K562 (cell line): ENCODE results near the gene TRAF3. TPM values are rescaled to one million over a fixed set of nuclear protein-coding genes. Genes with fewer than 3 reads are reported as not detected.

Experiments
- ARID2 ChIP-seq: fragments of 450-650 bp; IDR thresholded peaks from 2 replicates; pipeline ENCODE4 v1.6.1; 2017; ENCODE audit warnings: antibody characterized with exemption, mild to moderate bottlenecking
- CTBP1 ChIP-seq: fragments of 450-650 bp; IDR thresholded peaks from 2 replicates; pipeline ENCODE4 v1.6.1; 2016; ENCODE audit warnings: borderline replicate concordance
- CXXC5 ChIP-seq: fragments of 250-450 bp; sonication (Bioruptor Pico); IDR thresholded peaks from 2 replicates; pipeline ENCODE4 v1.8.0; 2022; ENCODE audit warnings: inconsistent platforms, mild to moderate bottlenecking, moderate library complexity
- DNMT1 ChIP-seq: fragments of 450-650 bp; IDR thresholded peaks from 2 replicates; pipeline ENCODE4 v1.6.1; 2016; ENCODE audit warnings: antibody characterized with exemption, mild to moderate bottlenecking
- DPF2 ChIP-seq: fragments of 450-650 bp; IDR thresholded peaks from 2 replicates; pipeline ENCODE4 v1.6.1; 2016
- FOXJ3 ChIP-seq: sonication (generic); formaldehyde crosslinking; IDR thresholded peaks from 2 replicates; pipeline ENCODE4 v1.4.0; 2020; ENCODE audit warnings: mild to moderate bottlenecking, missing genetic modification reagents
- KDM1A ChIP-seq, 2 experiments: fragments of 450-650 bp; IDR thresholded peaks; 2 replicates each; pipeline ENCODE4 v1.6.1; 2016; ENCODE audit warnings: mild to moderate bottlenecking in 2 of 2
- NCOA2 ChIP-seq, 2 experiments: fragments of 450-650 bp; IDR thresholded peaks; 2 replicates each; pipeline ENCODE4 v1.6.1; 2018; ENCODE audit warnings: mild to moderate bottlenecking in 2 of 2, moderate library complexity in 1 of 2; ENCODE audit not compliant: partially characterized antibody in 2 of 2
- SAFB ChIP-seq: fragments of 200-400 bp; formaldehyde crosslinking; IDR thresholded peaks from 2 replicates; pipeline ENCODE4 v1.6.1; 2017; ENCODE audit warnings: low read depth, low read length, borderline replicate concordance
- SRF ChIP-seq, 2 experiments: fragments of 250-450, 450-650 bp in 1 of 2; sonication (Bioruptor Pico) in 1 of 2; sonication (generic) in 1 of 2; formaldehyde crosslinking; IDR thresholded peaks; 2 replicates each; pipeline versions ENCODE4 v1.5.0 to v1.5.1; 2020 to 2022; ENCODE audit warnings: mild to moderate bottlenecking in 1 of 2, missing genetic modification reagents in 1 of 2
- TEAD2 ChIP-seq: fragments of 450-650 bp; IDR thresholded peaks from 2 replicates; pipeline ENCODE4 v1.6.1; 2016; ENCODE audit warnings: missing genetic modification characterization, control low read depth, missing compliant biosample characterization
- ZNF436 ChIP-seq: fragments of 250-450, 450-650 bp; sonication (Bioruptor Pico); formaldehyde crosslinking; IDR thresholded peaks from 2 replicates; pipeline ENCODE4 v1.7.0; 2020; ENCODE audit warnings: mild to moderate bottlenecking
- ZNF445 ChIP-seq: fragments of 250-450 bp; sonication (Bioruptor Pico); IDR thresholded peaks from 2 replicates; pipeline ENCODE4 v1.4.0; 2020; ENCODE audit warnings: low read depth, mild to moderate bottlenecking, moderate library complexity
- ZNF586 ChIP-seq: fragments of 450-650 bp; formaldehyde crosslinking; conservative IDR thresholded peaks from 2 replicates; pipeline ENCODE4 v1.4.0; 2020; ENCODE audit warnings: mild to moderate bottlenecking, moderate library complexity
- polyA plus RNA-seq, 8 experiments: library from polyadenylated mRNA; depleted of rRNA in 4 of 8; stranded (reverse) in 5 of 8; unstranded in 3 of 8; fragments of >200 nt; fragmentation: Nextera tagmentation in 2 of 8; fragmentation: Illumina TruSeq in 1 of 8; extraction: Ambion mirVana in 2 of 8; extraction: Trizol in 1 of 8; gene quantifications; 2 replicates each; pipeline versions ENCODE4 v1.2.1 to v1.2.3, GENCODE V29; 2011 to 2014; ENCODE audit warnings: inconsistent platforms in 1 of 8, missing spikeins in 1 of 8
- total RNA-seq, 7 experiments: library from RNA; depleted of rRNA in 6 of 7; stranded (reverse); fragments of >200 nt in 6 of 7; fragmentation: Illumina TruSeq in 2 of 7; extraction: Trizol in 2 of 7; gene quantifications; 2 replicates each; pipeline versions ENCODE4 v1.2.1 to v1.2.3, GENCODE V29; 2011 to 2021; ENCODE audit warnings: low replicate concordance in 1 of 7
- TF ChIP-seq, protein P1 (sequence below), 2 experiments: fragments of 200-800 bp in 1 of 2; sonication (Bioruptor generic) in 1 of 2; sonication (generic) in 1 of 2; formaldehyde crosslinking in 1 of 2; IDR thresholded peaks in 1 of 2; conservative IDR thresholded peaks in 1 of 2; 2 replicates each; pipeline versions ENCODE4 v1.5.0 to v1.6.1; 2016 to 2020; ENCODE audit warnings: missing compliant biosample characterization in 1 of 2, missing genetic modification characterization in 1 of 2, missing genetic modification reagents in 1 of 2
- TF ChIP-seq, protein P2 (sequence below): fragments of 450-650 bp; IDR thresholded peaks from 2 replicates; pipeline ENCODE4 v1.6.1; 2016; ENCODE audit warnings: antibody characterized with exemption
- TF ChIP-seq, protein P3 (sequence below): fragments of 450-650 bp; IDR thresholded peaks from 2 replicates; pipeline ENCODE4 v1.6.1; 2017; ENCODE audit warnings: antibody characterized with exemption, mild to moderate bottlenecking
- TF ChIP-seq, protein P4 (sequence below): fragments of 250-450 bp; sonication (Bioruptor Pico); IDR thresholded peaks from 2 replicates; pipeline ENCODE4 v1.5.0; 2020; ENCODE audit warnings: mild to moderate bottlenecking, borderline replicate concordance

Gene TRAF3
- total and polyA plus RNA-seq, 9 of the 15 experiments (the other 6 are each of a cell fraction or from before 2014, with no cell fraction given): 0.52 to 21.3 (median 9.9) TPM

DNA sequence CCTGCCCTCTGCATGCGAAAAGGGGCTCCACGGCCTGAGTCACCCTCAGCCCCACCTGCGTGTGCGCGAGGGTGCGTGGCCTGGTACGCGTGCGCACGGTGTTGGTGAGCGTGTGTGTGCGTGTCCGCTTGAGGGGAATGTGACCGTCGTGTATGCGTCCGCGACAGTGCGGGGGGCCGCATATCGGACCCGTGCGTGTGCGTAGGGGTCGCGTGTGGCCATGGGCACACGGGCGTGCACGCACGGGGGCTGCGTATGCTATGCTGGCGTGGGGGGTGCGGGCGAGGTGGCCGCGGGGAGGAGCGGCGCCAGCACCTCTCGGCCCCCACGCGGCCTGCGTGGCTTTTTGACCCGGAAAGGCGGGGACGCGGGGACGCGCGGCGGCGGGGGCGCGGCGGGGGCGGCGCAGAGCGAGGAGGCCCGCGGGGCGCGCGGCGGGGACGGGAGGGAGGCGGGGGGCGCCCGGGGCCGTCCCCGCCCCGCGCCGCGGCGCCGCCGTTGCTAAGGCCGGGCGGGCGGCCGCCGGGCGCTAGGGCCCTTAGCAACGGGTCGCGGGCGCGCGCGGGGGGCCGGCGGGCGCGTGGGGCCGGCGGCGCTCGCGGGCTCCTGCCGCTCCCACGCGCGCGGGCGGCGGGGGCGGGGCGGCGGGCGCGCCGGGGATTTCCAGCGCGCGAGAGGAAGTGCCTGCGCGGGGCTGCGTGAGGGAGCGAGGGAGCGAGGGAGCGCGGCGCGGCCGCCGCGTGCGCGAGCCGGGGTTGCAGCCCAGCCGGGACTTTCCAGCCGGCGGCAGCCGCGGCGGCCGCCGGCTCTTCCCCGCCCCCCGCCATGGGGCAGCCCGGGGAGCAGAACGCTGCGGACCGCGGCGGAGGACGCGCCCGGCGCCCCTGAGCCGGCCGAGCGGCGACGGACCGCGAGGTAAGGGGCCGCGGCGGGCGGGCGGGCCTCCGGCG is at the start of gene TRAF3 (continued):
- TF ChIP-seq TEAD2: no peak
- TF ChIP-seq CXXC5 (CRISPR knock-in tag): peak; percentile 7; the same call in 1 of the 2 replicates
- no peak for TF ChIP-seq NCOA2 (IDR thresholded peaks at IDR 0.05; ENCODE audit: partially characterized antibody in 2 of 2)
- TF ChIP-seq ZNF436 (CRISPR knock-in tag): no peak
- TF ChIP-seq, protein P1, sequence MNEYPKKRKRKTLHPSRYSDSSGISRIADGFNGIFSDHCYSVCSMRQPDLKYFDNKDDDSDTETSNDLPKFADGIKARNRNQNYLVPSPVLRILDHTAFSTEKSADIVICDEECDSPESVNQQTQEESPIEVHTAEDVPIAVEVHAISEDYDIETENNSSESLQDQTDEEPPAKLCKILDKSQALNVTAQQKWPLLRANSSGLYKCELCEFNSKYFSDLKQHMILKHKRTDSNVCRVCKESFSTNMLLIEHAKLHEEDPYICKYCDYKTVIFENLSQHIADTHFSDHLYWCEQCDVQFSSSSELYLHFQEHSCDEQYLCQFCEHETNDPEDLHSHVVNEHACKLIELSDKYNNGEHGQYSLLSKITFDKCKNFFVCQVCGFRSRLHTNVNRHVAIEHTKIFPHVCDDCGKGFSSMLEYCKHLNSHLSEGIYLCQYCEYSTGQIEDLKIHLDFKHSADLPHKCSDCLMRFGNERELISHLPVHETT (CRISPR knock-in tag; conservative IDR thresholded peaks at IDR 0.05 in 1 of 2, IDR thresholded peaks at IDR 0.05 in 1 of 2): peak in 1 of 2 experiments; percentile 82; a peak in 2 of 4 replicates
- TF ChIP-seq DPF2: no peak
- TF ChIP-seq ARID2: no peak
- TF ChIP-seq FOXJ3 (CRISPR knock-in tag): no peak
- TF ChIP-seq DNMT1: no peak
- TF ChIP-seq, protein P2, sequence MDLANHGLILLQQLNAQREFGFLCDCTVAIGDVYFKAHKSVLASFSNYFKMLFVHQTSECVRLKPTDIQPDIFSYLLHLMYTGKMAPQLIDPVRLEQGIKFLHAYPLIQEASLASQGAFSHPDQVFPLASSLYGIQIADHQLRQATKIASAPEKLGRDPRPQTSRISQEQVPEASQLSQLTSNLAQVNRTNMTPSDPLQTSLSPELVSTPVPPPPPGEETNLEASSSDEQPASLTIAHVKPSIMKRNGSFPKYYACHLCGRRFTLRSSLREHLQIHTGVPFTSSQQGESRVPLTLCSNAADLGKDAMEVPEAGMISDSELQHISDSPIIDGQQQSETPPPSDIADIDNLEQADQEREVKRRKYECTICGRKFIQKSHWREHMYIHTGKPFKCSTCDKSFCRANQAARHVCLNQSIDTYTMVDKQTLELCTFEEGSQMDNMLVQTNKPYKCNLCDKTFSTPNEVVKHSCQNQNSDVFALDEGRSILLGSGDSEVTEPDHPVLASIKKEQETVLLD: peak; percentile 59; the same call in 1 of the 2 replicates
- no peak for TF ChIP-seq ZNF445
- TF ChIP-seq, protein P3, sequence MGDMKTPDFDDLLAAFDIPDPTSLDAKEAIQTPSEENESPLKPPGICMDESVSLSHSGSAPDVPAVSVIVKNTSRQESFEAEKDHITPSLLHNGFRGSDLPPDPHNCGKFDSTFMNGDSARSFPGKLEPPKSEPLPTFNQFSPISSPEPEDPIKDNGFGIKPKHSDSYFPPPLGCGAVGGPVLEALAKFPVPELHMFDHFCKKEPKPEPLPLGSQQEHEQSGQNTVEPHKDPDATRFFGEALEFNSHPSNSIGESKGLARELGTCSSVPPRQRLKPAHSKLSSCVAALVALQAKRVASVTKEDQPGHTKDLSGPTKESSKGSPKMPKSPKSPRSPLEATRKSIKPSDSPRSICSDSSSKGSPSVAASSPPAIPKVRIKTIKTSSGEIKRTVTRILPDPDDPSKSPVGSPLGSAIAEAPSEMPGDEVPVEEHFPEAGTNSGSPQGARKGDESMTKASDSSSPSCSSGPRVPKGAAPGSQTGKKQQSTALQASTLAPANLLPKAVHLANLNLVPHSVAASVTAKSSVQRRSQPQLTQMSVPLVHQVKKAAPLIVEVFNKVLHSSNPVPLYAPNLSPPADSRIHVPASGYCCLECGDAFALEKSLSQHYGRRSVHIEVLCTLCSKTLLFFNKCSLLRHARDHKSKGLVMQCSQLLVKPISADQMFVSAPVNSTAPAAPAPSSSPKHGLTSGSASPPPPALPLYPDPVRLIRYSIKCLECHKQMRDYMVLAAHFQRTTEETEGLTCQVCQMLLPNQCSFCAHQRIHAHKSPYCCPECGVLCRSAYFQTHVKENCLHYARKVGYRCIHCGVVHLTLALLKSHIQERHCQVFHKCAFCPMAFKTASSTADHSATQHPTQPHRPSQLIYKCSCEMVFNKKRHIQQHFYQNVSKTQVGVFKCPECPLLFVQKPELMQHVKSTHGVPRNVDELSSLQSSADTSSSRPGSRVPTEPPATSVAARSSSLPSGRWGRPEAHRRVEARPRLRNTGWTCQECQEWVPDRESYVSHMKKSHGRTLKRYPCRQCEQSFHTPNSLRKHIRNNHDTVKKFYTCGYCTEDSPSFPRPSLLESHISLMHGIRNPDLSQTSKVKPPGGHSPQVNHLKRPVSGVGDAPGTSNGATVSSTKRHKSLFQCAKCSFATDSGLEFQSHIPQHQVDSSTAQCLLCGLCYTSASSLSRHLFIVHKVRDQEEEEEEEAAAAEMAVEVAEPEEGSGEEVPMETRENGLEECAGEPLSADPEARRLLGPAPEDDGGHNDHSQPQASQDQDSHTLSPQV: peak; percentile 53; the same call in 1 of the 2 replicates
- no peak for TF ChIP-seq SRF (CRISPR knock-in tag; IDR thresholded peaks at IDR 0.05)
- TF ChIP-seq ZNF586 (CRISPR knock-in tag): no peak
- TF ChIP-seq, protein P4, sequence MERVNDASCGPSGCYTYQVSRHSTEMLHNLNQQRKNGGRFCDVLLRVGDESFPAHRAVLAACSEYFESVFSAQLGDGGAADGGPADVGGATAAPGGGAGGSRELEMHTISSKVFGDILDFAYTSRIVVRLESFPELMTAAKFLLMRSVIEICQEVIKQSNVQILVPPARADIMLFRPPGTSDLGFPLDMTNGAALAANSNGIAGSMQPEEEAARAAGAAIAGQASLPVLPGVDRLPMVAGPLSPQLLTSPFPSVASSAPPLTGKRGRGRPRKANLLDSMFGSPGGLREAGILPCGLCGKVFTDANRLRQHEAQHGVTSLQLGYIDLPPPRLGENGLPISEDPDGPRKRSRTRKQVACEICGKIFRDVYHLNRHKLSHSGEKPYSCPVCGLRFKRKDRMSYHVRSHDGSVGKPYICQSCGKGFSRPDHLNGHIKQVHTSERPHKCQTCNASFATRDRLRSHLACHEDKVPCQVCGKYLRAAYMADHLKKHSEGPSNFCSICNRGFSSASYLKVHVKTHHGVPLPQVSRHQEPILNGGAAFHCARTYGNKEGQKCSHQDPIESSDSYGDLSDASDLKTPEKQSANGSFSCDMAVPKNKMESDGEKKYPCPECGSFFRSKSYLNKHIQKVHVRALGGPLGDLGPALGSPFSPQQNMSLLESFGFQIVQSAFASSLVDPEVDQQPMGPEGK (CRISPR knock-in tag): no peak
- peak; percentile 50; the same call in 1 of the 2 replicates for TF ChIP-seq SAFB
- peak in 1 of 2 experiments; percentile 44; a peak in 1 of 4 replicates for TF ChIP-seq KDM1A (IDR thresholded peaks at IDR 0.05)
- peak; percentile 19; the same call in 1 of the 2 replicates for TF ChIP-seq CTBP1
